ACHN (cell line): ENCODE results near the gene ABCF1.
"Not testable (repeated sequence)": the region's sequence is repeated elsewhere in the genome, so short reads cannot be mapped to it uniquely, and the experiment has no call there.

Source experiments
- DNase-seq: peaks from one replicate; pipeline ENCODE4 v3.0.0-alpha.2; 2015
- in situ Hi-C: cut with HindIII; loops from 2 replicates; pipeline ENCODE4 v1.10.0; 2017; ENCODE audit warnings: low sequenced_read_pairs, low pct_ligation_motif_present, low pct_unique_long_range_greater_than_20kb

Gene ABCF1

GRCh38 chr6:30571075-30571761, at the start of gene ABCF1:
Gene ABCF1 (plus strand): TSS chr6:30571442. CDS start chr6:30571488, 46 bp downstream.
- in situ Hi-C loops = no loop called here
- peak; percentile 93 for DNase-seq

- in situ Hi-C loops, DNase-seq: not testable (repeated sequence)
These were observed 49.3 kb upstream of the ABCF1 start for GRCh38 chr6:30521952-30522351.

GRCh38 chr6:30526444-30526843, 44.8 kb upstream of the ABCF1 start:
- DNase-seq = not testable (repeated sequence)

DNA sequence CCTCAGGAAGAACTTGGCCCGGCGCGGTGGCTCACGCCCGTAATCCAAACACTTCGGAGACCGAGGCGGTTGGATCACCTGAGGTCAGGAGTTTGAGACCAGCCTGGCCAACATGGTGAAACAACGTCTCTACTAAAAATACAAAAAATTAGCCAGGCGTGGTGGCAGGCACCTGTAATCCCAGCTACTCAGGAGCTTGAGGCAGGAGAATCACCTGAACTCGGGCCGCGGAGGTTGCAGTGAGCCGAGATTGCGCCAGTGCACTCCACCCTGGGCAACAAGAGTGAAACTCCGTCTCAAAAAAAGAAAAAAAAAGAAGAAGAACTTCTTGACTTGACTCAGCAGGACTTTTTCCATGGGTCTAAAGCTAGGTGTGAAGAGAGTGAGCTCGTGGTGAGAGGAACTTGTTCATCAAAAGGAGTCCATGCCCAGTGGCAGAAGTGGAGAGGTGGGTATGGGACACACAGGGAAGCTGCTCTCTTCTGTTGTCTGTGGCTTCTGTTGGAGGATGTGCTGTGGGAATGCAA, 41.8 kb upstream of the ABCF1 start:
- DNase-seq, in situ Hi-C loops: not testable (repeated sequence)

More at GRCh38 chr6:30526444-30526843, 44.8 kb upstream of the ABCF1 start:
- in situ Hi-C loops = not testable (repeated sequence)

- no peak for DNase-seq
- in situ Hi-C loops = no loop called here
These were observed 41.2 kb upstream of the ABCF1 start for GRCh38 chr6:30530014-30530413.

GRCh38 chr6:30533460-30534294, 37.6 kb upstream of the ABCF1 start:
- DNase-seq = no peak
- in situ Hi-C loops = no loop called here

GRCh38 chr6:30537931-30538330, 33.3 kb upstream of the ABCF1 start:
- no peak for DNase-seq
- in situ Hi-C loops = no loop called here

GRCh38 chr6:30541515-30542403, 29.5 kb upstream of the ABCF1 start:
- in situ Hi-C loops = no loop called here
- DNase-seq = peak; percentile 75

DNA sequence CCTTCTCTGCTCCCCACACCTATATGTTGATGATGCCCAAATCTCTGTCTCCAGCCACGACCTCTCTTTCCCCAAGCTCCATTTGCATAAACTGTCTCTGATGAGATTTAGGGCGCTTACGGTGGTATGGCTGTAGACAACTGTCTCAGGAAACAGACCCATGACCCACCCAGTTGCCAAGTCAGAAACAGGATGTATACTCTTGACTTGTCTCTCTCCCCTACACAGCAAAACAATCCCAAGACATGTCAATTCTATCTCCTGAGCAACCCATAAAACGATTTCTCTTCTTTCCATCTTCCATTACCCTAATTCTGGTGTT, 28.9 kb upstream of the ABCF1 start:
- DNase-seq = no peak

DNA sequence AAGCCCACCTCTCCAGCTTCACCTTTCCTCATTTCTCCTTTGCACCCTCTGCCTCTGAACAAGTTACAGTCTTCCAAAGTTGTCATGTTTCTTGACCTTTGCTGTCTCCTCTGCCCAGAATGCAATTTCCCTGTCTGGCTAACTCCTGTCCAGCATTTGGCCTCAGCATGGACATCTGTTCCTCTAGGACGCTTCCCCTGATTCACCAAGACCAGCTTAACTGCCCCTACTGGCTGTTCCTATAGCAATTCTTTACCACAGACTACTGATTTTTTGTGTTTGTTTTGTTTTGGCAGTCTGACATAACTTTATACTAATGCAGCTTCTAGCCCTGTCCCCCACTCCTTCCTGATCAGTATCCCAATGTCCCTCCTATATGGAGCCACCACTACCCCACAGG, 28.3 kb upstream of the ABCF1 start:
- in situ Hi-C loops = no loop called here

More for the DNA sequence above, 28.9 kb upstream of the ABCF1 start:
- in situ Hi-C loops = no loop called here

DNA sequence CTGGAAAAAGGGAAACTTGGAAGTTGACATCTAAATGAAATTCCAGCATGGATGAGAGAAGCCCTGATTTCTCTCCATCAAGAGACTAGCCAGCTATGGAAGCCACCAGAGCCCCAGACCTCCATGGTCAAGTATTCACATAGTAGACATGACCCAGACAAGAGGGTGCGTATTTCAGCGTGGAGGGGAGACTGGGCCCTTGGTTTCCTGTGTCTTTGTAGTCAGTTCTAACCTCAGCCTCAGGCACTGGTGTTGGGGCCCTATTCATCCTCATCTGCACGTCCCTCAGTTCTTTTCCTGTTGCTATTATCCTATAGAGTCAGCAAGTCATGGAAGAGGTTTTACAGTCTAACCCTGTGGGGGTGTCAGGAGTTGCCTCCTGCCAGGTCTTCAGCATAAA, 27.4 kb upstream of the ABCF1 start:
- DNase-seq = no peak
- in situ Hi-C loops = no loop called here

More for the DNA sequence above, 28.3 kb upstream of the ABCF1 start:
- no peak for DNase-seq

DNA sequence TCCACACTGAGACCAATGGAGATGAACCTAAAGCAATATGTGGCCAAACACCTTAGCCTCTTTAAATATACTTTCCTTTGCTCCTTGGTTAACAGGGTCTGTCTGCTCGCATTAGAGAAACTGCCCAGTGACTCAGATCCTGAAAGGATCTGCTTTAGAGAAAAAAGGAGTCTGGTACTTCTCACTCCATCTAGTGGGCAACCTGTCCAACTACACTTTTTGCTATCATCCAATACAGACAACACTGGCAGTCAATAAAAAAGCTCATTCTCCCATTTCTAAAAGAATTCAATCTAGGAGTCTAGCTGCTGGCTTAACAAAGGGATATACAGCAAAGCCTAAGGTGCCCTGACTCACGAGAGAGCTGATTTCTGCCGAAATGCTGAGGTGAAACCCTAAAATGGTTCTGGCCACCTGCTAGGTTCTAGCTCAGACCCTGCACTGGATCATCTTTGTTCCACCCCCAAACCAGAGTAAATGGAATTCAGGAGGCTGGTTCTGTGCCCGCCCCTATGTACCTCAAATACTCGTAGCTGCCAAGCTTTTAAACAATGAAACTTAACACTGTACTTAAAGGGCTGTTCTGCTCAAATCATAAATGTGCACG, 26.5 kb upstream of the ABCF1 start:
- DNase-seq = peak; percentile 64
- in situ Hi-C loops = no loop called here

DNA sequence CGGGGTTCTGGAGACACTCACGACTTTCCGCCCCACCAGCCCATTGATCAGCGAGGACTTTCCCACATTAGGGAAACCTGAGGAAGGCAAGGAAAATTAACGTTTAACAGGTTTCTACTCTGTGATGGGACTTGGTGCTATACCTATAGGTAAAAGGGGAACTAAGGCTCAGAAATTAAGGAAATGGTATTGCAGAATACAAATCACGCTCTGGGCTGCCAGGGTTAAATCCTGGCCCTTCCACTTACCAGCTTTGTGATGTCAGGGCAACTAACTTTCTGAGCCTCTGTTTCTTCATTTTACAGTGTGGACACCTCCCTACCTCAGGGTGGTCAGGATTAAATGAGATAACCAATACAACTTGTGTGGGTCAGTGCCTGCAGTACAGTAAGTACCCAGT, 23.8 kb upstream of the ABCF1 start:
- in situ Hi-C loops = no loop called here
- DNase-seq = no peak

DNA sequence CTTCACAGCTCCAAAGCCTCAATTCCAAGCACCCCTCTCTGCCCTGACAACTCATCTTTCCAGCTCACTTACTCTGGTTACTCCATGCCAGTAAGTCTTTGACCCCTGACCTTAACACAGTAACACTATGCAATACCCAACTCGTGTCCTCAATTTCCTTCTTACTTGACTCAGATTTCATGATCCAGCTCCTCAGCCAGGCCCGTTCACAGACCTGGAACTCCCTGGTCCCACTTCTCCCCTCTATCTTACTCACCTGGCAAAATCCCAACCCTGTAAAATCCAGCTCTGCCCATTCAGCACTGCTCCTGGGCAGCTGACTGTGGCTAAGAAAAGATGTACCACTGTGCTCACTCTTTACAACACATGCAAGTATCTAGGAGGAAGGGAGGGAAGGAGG, 22.9 kb upstream of the ABCF1 start:
- in situ Hi-C loops = no loop called here
- peak; percentile 27 for DNase-seq

GRCh38 chr6:30554404-30554803, 16.8 kb upstream of the ABCF1 start:
- no peak for DNase-seq
- in situ Hi-C loops = no loop called here

GRCh38 chr6:30554962-30555815, 16.1 kb upstream of the ABCF1 start:
- DNase-seq = no peak
- in situ Hi-C loops = no loop called here

- no peak for DNase-seq
- in situ Hi-C loops = no loop called here
These were observed 15.5 kb upstream of the ABCF1 start for GRCh38 chr6:30555816-30556065.
